HG03159 (cell line): ENCODE measurements around the gene FADS2.

Source experiments
- ATAC-seq: cut with Tn5 transposase; IDR thresholded peaks from one replicate; pipeline ENCODE4 v1.9.1; 2021; ENCODE audit warnings: mild to moderate bottlenecking, moderate library complexity; ENCODE audit not compliant: unreplicated experiment

Gene FADS2

DNA sequence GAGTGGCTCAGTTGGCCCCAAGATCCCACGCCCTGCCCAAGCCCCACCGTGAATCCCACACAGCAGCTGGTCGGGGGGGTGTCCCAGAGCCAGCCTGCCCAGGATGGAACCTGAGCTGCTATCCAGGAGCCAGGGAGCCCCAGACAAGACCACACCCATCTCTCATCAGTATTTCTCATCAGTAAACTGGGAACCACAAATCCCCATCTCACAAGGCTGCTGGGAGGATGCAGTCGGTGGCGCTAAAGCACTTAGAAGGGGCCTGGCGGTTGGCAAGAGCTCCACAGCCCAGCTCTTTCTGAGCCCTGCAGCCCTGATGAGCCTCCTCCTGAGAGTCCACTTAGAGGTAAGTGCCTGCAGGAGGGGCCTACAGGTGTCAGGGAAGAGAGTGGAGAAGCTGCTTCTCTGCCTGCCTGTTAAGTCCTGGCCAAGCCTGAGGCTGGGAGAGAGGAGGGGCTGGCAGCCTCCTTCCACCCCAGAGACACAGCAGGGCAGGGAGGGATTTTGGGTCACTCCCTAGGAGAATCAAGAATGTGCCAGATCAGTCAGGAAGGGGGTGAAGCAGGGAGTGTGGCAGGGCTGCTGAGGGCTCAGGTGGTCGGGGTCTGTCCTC lies 57.2 kb downstream of the FADS2 start:
- no peak for ATAC-seq

DNA sequence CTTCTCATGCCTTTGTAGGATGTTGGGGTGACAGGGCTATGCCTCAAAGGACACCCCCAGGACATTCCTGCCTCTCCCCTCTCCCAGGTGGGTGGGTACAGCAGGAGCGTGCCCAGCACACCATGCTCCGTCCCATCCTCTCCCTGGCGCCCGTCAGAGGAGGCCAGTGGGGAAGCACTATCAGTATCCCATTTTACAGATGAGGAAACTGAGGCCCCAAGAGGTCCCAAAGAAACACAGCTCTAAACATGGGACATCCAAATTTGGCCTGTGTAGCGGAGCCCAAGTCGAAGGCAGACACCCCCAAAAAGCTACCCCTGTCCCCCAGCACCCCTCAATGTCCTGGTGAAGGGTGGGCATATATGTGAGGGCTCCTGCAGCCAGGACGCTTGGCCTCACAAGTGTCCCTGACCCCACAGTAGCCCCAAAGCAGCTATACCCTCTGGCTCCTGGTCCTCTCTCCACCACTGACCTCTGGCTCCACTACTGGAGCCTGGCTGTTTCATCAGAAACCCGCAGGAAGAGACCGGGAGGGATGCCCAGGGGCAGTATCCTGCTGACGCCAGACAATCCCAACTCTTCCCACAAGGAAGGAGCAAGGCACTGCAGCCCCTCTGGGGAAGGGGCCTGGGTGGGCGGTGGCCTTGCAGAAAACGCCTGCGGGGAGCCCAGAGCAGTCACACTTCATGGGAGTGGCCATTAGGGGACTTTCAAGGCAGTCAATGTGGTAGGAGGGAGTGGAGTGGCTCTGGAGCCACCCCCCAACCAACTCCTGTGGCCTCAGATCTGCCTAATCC lies 57.9 kb downstream of the FADS2 start:
- ATAC-seq, result no peak

DNA sequence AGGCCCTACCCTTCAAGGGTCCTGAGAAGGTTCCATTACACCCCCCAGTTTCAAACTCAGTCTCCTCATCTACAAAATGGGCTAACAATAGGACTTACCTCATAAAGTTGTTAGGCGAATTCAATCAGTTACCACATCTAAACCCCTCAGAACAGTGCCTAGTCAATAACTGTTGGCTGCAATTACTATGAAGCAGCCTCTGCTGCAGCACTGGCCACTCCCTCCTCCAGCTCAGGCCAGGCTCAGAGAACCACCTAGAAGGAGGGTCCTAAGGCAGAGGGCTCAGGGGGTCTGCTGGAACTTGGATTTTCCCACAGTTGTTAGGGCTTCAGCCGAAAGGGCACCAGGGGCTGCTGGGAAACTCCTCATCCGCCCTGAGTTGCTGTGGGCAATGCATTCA lies 58.5 kb downstream of the FADS2 start:
- ATAC-seq, result no peak

DNA sequence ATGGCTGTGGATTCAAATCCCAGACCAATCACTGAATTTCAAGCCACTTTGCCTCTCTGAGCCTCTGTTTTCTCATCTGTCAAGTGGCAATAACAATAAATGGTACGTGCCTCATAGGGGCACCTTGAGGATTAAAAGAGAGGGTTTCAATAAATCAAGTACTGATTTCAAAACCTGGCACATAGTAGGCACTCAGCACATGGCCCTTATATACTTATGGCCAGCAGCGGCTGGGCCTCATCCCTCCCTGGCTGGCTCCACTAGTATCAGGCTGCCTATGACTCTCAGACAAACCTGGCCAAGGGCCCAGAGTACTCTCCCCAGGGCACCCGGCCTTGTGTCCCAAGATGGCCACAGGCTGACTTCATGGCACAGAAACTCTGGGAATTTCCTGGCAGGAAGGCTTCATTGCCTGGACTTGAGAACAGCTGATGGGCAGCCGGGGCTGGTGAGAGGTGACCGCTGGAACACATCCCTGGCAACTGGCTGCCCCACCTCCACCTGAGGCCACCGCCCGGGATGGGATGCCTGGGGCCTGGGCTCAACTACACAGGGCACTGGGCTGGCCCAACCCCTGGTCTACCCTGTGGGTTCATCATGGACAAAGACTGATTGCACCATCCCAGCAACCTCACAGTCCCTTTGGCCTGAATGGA lies 59.9 kb downstream of the FADS2 start:
- ATAC-seq, result no peak

DNA sequence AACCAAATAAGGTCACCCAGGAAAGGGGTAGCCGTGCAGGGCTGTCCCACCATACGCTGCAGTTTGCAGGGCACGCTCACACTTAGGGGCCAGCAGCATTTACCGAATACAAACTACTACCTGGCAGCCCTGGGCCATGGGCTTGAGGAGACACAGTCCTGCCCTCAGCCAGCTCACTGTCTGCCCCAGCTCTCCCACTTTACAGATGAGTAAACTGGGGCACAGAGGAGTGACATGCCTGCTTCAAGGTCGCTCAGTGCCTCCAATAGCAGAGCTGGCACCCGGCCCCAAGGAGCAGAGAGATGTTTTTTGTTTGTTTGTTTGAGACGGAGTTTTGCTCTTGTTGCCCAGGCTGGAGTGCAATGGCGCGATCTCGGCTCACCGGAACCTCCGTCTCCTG lies 60.5 kb downstream of the FADS2 start:
- no peak for ATAC-seq

DNA sequence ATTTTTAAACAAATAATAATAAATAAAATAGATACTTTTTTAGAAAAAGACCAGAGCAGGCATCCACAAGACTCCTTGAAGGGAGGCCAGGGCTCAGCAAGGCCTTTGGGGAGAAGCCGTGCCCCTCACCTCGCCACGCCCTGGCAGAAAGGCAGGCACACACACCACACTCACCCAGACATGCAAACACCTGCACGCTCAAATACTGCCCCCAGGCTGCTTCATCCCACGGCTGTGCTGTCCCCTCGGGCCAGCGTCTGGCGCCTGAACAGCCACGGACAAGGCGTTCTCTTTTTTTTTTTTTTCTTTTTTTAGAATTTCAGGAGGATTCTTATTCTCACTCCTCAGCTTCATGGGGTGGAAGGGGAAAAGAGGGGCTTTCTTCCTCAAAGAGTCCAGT lies 61.7 kb downstream of the FADS2 start:
- no peak for ATAC-seq

DNA sequence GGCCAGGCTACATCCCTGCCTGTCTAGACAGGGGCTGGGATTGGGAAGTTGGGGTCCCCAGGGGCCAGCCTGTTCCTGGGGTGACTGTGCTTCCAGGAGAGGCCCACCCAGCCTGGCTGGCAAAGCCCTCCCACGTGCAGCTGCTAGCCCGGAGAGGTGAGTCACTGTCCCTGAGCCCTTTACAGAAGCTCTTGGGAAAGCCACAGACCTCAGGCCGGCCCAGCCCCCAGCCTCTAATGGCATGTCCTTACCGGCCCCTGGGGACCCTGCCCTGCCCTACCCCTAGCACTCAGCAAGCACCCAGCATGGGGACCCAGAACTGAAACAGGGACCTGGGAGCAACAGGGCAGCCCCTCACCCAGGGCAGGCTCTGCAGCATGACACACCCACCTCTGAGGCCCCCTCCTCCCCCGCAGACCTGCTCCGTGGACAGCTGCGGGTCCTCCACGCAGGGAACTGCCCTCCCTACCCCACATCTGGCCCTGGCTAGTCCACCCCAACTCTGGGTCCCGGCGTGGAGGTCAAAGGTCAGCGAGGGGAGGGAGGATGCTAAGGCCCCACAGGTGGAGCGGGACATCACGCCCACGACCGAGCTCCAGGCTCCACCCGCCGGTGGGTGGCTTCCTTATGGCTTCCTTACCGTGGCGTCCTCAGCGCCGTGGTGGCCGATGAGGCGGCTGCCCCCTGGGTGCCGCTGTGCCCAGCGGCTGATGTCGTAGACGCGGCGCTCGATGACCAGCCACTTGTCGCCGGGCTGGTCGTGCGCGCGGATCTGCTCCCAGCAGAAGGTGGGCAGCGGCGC lies 62.6 kb downstream of the FADS2 start:
- no peak for ATAC-seq

DNA sequence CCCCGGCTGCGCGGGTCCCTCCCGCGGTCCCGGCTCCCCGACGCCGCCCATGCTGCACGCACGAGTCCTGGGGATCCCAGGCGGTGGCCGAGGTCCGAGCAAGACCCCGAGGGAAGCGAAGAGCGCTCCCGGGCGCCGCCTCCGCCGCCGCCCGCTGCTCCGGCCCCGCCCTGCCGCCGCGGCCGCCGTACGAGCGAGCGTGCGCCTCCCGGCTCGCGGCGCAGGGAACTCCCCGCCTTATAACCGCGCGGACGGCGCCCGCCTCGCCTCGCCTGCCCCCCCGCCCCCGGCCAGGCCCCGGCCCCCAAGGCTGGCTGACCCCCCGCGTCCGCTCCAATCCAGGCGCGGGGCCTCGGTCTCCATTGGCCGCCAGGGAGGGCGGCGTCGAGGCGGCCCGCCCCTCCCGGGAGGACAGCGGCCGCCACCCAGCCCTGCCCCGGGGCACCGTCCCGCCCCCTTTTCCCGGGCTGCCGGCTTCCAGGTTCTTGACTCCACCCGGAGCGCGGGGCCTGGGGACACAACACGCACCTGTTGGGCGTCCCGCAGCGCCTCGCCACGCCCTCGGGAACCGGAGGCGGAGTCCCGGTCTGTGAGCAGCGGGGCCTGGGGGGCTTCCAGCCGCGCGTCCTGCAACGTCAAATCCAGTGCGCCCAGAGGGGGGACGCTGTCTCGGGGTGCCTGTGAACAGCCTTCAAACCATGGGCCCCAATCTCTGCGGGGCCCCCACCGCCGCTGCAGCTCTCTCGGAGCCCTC lies 63.4 kb downstream of the FADS2 start, which contains the start of gene FADS3:
FADS3 (minus strand) TSS at position 215 of the 754 bp plus-strand sequence; CDS start at position 51, 164 bp downstream.
- ATAC-seq, result peak; percentile 49

DNA sequence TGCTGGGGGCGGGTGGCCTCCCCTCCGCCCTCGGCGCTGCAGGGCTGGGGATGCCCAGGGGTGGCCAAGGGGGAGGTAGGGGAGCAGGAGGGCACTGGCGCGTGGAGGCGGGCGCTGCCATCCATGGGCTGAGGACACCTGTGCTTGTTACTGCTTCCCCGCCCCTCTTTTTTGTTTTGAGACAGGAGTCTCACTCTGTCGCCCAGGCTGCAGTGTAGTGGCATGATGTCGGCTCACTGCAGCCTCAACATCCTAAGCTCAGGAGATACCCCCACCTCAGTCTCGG lies 63.9 kb downstream of the FADS2 start:
- peak; percentile 40 for ATAC-seq

DNA sequence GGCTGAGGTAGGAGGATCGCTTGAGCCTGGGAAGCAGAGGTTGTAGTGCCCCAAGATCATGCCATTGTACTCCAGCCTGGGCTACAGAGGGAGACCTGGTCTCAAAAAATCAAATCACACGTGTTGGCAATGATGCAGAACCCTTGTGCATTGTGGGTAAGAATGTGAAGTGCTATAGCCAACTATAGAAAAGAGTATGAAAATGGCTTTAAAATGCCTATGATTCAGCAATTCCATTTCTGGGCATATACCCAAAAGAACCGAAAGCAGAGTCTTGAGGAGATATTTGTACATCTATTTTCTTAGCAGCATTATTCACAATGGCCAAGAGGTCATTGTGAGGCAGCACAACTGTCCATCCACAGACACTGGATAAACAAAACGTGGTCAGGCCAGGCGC lies 65.9 kb downstream of the FADS2 start:
- ATAC-seq, result no peak

DNA sequence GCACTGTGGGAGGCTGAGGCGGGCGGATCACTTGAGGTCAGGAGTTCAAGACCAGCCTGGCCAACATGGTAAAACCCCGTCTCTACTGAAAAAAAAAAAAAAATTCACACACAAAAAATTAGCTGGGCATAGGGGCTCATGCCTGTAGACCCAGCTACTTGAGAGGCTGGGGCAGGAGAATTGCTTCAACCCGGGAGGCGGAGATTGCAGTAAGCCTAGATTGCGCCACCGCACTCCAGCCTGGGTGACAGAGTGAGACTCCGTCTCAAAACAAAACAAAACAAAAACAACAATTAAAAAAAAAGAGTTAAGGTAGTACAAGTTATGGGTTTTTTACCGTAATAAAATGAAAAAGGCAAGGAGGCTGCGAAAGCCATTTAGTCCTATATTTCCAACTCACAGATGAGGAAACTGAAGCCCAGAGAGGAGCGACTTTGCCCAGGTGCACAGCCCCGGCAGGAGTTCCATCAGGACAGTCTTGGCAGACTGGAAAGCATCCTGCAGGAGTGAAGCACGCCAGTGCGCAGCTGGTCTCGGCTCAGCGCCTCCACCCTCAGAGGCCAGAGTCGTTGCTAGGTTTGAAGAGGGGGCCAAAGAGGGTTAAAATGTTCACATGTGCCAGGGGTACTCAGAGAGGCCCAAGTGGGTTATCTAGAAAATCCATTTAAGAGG lies 67.1 kb downstream of the FADS2 start:
- no peak for ATAC-seq

DNA sequence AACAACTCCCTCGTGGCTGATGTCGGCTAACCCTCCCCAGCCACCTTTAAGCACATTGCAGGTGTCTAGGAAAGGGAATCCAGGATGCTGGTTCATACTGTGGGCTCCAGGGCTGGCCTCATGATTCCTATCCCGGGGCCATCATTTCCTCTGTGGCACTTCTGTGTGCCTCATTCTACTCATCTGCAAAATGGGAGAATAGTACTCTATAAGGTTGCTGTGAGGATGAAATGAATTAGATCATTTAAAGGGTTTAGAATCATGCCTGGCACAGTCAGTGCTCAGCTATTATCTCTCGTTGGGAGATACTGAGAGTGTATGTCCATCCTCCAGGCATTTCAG lies 67.6 kb downstream of the FADS2 start:
- no peak for ATAC-seq

DNA sequence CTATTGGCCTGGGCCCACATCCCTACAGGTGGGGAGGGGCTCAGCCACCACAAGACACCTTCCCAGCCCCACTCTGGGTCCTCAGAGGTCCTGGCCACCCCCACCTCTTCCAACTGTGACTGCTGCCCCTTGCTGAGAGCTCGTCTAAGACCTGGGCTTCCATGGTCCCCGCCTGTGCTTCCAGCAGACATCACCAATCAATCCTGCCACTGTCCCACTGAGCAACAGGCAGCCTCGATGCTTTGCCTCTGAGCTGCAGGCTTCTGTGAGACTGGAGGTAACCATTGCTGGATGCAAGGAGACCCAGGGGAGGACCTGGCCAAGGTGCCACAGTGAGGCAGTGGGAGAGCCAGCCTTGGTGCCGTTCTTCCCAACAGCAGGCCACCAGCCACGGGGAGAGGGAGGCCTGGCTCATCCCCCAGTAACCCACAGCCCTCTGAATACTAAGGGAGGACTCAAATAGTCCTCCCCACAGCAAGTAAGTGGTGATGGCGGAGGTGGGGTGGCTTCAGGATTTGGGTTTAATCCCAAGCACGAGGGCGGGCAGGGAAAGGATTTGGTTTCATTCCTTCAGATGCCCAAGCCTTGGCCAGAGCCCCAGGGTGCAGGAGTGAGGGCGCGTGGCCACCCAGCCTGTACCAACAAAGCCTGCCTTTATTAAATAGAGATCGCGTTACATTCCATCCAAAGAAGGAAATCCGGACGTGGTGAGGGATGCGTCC lies 68.7 kb downstream of the FADS2 start:
- no peak for ATAC-seq

DNA sequence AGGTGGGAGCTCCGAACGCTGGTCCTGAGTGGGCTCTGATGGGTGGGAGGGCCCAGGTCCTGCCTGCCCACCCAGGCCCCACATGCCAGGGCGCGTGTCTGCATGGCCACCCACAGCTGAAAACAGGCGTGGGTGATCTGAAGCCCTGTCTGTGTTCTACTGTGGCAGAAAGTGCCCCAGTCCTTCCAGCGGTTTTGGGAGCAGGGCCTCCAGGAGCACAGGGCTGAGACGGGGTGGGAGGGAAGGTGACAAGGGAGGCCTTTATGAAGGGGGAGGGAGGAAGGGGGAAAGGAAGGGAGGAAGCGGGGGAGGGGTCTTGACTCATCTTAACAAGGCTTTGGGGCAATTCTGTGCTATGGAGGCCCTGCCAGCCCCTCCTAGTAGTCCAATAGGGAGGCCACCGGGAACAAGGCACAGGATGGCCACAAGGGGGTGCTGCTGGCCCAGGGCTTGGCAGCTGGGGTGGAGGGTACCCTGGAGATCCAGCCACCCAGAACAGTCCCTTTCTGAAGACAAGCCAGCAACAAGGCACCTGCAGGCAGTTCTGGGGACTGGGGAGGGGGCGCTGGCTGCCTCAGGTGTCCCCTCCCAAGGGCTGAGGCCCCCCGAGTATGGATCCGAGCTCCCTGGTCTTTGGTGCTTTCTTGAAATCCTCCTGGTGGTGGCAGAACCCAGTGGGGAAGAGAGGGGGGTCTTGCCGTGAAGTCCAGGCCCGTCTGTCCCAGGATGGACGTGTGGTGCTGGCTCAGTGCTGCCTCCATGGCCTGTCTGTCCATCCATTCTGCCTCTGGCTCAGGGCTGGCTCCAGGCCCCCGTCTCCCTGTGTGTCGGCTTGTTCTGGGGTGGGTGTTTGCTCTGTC lies 69.5 kb downstream of the FADS2 start:
- no peak for ATAC-seq

DNA sequence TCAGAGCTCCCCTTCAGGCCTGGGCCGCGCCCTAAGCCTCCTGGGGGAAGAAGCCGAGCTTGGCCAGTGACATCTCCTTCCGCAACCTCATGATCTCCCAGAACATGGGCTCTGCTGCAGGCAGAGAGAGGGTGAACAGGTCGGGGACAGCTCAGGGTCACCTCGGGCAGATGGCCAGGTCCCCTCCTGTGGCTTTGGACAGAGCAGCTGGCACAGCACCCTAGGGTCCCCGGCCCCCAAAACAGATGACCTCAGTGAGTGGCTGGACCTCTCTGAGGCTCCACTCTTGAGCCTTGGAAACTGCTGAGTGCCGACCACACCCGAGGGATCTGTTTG lies 70.1 kb downstream of the FADS2 start:
- no peak for ATAC-seq

DNA sequence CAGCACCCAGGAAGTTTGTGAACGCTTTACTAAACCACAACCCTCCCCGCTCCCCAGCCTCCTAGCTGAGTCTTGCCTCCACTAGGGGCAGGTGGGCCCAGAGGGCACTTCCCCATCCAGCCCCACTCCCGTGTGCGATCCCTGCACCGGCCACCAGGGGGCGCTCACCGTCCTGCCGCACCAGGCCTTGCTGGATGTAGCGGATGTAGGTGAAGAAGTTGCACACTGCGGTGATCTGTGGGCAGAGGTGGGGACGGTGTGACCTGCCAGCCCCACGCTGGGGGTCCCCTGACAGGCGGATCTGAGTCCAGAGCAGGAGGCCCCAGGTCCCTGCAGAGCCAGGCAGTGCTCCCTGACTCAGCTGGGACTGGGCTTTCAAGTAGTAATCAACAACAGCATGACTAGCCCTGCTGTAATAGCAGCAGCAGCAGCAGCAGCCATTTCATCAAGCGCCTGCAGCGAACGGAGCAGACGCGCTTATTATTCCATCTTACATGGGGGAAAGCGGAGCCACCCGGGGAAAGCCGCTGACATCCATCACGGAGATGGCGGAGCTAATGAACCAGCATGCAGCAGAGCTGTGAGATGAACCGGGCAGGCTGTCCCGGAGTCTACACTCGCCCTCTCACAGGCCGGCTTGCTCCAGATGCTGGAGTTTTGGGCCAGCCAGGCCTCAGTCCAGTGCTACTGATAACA lies 71.2 kb downstream of the FADS2 start:
- ATAC-seq, result peak; percentile 69

DNA sequence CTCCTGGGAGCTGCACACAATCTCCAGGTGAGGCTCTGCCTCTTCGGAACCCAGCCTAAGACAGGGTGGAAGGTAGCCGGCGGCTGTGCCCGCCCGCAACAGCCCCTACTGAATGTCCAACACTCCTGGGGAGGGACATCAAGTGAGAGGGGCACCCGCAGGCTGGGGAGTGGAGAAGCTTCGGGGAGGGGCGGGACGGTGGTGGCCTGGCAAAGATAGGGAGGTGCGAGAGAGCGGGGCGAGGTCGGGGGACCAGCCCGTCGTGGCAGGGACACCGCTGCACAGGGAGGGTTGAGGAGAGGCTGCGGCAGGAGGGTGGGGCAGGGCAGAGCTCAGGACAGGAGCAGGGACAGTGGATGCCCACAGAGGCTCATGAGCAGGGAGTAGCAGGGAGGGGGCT lies 72.2 kb downstream of the FADS2 start:
- ATAC-seq, result no peak

DNA sequence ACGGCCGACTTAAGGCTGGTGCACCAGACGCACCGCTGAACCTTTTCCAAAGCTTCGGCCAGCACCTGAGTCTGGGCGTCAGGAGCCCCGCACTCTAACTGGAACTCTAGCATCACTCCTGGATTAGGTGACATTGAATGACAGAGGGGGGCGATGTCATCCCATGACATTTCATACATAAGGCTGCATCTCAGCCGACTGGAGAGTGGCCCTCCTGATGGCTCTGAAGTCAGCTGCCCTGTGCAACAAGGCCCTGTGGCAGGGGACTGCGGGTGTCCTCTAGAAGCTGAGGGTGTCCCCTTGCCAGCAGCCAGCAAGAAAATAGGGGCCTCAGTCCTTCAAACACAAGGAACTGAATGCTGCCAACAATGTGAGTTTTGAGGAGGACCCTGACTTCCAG lies 73.3 kb downstream of the FADS2 start:
- ATAC-seq, result no peak
